Activated B cell treated with CpG ODN at 0.5 μM for 24 hours (primary cell): ENCODE data around the gene CDK14. TPM values are rescaled to one million over a fixed set of nuclear protein-coding genes. Genes with fewer than 3 reads are reported as not detected.

Source experiments
- ATAC-seq: fragments of 200-7000 bp; cut with Tn5 transposase; one replicate; pipeline ENCODE4 v1.10.0; 2021; ENCODE audit warnings: low read depth, mild to moderate bottlenecking, moderate library complexity
- CTCF ChIA-PET: fragments of 350-600 bp; sonication (Branson Sonifier 250); formaldehyde crosslinking; loops from one replicate; lab custom pipeline; 2021; ENCODE audit warnings: antibody characterized with exemption; lab: Charles Lee
- POLR2A ChIA-PET: fragments of 350-600 bp; sonication (Branson Sonifier 250); formaldehyde crosslinking; loops from one replicate; lab custom pipeline; 2021; ENCODE audit warnings: antibody characterized with exemption; lab: Charles Lee
- DNase-seq: peaks from one replicate; pipeline ENCODE4 v3.0.0; 2022
- H3K27ac Mint-ChIP-seq: one replicate; pipeline ENCODE4 v1.8.0; 2020; ENCODE audit warnings: mixed read lengths
- H3K27me3 Mint-ChIP-seq: one replicate; pipeline ENCODE4 v1.8.0; 2021; ENCODE audit warnings: mixed read lengths
- H3K36me3 Mint-ChIP-seq: one replicate; pipeline ENCODE4 v1.8.0; 2021; ENCODE audit warnings: low read depth, mixed read lengths
- H3K4me1 Mint-ChIP-seq: one replicate; pipeline ENCODE4 v1.8.0; 2021; ENCODE audit warnings: mixed read lengths
- H3K4me3 Mint-ChIP-seq: one replicate; pipeline ENCODE4 v1.8.0; 2020; ENCODE audit warnings: mild to moderate bottlenecking, mixed read lengths
- H3K9me3 Mint-ChIP-seq: one replicate; pipeline ENCODE4 v1.8.0; 2020; ENCODE audit warnings: mixed read lengths
- intact Hi-C: fragments of 100-400 bp; cut with micrococcal nuclease; formaldehyde crosslinking; loops from one replicate; pipeline ENCODE4 v1.15.1; 2024
- total RNA-seq: library from RNA; stranded (reverse); gene quantifications from 2 replicates; pipeline ENCODE4 v1.2.3, GENCODE V29; 2022
- TF ChIP-seq, protein P1 (sequence below): fragments of 200-600 bp; IDR thresholded peaks from one replicate; pipeline ENCODE4 v1.8.0; 2022; ENCODE audit warnings: antibody characterized with exemption, mild to moderate bottlenecking

CDK14 gene
- total RNA-seq, 1 donor from 2014 or later, result 140 TPM

DNA sequence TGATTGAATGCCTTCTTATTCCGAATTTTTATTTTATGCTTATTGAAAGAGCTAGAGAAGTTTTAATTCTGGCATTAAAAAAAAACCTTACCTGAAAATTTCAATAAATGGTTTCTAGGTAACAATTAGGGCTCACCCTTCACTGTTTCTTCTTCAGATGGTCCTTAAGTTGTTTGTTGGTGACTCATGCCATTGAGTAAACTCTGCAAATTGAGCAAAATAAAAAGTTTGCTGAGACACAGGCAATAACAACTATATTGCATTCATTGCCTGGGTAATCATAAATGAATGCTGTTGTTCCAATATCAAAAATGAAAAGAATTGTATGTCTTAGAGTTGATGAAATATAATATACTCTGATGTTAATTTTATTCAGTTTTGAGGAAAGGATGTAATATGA, 300.3 kb downstream of the CDK14 start:
- CTCF ChIA-PET, result no interaction called here
- POLR2A ChIA-PET, result no interaction called here
- H3K4me1 Mint-ChIP-seq, result peaks cover 32% of the 10 kb centered on the region

DNA sequence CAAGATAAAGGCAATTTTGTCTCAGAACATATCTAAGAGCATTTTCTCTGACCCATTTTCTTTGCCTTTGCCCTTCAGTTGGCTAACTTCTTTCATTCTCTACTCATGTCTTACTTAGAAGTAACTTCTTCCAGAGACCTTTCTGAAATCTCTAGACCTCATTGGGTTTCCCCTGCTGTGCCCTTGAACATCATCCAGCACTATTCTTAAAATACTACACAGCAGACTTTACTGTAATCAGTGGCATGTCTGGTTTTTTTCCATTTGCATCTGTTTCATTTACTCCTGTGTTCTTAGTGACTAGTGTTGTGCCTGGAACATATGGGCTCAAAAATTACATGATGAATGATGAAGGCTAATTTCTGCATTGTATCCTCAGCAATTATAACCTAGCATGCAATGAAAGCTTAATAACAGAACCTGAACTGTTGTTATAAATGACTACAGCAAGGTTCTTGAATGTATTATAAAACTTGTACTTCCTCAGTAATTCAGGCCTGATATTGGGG, 301.9 kb downstream of the CDK14 start:
- intact Hi-C loops, result loop anchor here (1.0 kb wide), 1 partner anchor 11 kb away; no protein-coding TSS in a partner anchor
- no peak for ATAC-seq
- Mint-ChIP-seq H3K4me3 (no peak overlapping the region), H3K27me3 (no peaks in the 10 kb centered on the region), H3K27ac (no peak overlapping the region), H3K4me1 (peaks cover 16% of the 10 kb centered on the region), H3K9me3 (no peaks in the 10 kb centered on the region), H3K36me3 (peaks cover 29% of the 10 kb centered on the region)
- POLR2A ChIA-PET, result no interaction called here
- TF ChIP-seq, protein P1, sequence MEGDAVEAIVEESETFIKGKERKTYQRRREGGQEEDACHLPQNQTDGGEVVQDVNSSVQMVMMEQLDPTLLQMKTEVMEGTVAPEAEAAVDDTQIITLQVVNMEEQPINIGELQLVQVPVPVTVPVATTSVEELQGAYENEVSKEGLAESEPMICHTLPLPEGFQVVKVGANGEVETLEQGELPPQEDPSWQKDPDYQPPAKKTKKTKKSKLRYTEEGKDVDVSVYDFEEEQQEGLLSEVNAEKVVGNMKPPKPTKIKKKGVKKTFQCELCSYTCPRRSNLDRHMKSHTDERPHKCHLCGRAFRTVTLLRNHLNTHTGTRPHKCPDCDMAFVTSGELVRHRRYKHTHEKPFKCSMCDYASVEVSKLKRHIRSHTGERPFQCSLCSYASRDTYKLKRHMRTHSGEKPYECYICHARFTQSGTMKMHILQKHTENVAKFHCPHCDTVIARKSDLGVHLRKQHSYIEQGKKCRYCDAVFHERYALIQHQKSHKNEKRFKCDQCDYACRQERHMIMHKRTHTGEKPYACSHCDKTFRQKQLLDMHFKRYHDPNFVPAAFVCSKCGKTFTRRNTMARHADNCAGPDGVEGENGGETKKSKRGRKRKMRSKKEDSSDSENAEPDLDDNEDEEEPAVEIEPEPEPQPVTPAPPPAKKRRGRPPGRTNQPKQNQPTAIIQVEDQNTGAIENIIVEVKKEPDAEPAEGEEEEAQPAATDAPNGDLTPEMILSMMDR, result no peak
- DNase-seq, result no peak
- CTCF ChIA-PET, result no interaction called here

More for the DNA sequence above, 300.3 kb downstream of the CDK14 start:
- Mint-ChIP-seq H3K27ac (no peak overlapping the region), H3K9me3 (no peaks in the 10 kb centered on the region), H3K36me3 (peaks cover 21% of the 10 kb centered on the region), H3K27me3 (no peaks in the 10 kb centered on the region), H3K4me3 (no peak overlapping the region)
- ATAC-seq (no peak), DNase-seq (no peak)
- intact Hi-C loops, result no loop called here
- TF ChIP-seq, protein P1, result no peak

GRCh38 chr7:90900628-90901356, 304.7 kb downstream of the CDK14 start:
- ATAC-seq (no peak), DNase-seq (no peak)
- Mint-ChIP-seq H3K27ac (no peak overlapping the region), H3K9me3 (no peaks in the 10 kb centered on the region), H3K4me3 (no peak overlapping the region), H3K4me1 (peaks cover 7% of the 10 kb centered on the region), H3K27me3 (no peaks in the 10 kb centered on the region), H3K36me3 (peaks cover 46% of the 10 kb centered on the region)
- CTCF ChIA-PET, result interaction anchor here (0.6 kb wide), 1 partner anchor 270 kb away, joined by 3 read pairs; no protein-coding TSS in a partner anchor
- intact Hi-C loops, result loop anchor here (2.0 kb wide), 1 partner anchor 16 kb away; no protein-coding TSS in a partner anchor
- TF ChIP-seq, protein P1, result no peak
- POLR2A ChIA-PET, result no interaction called here

DNA sequence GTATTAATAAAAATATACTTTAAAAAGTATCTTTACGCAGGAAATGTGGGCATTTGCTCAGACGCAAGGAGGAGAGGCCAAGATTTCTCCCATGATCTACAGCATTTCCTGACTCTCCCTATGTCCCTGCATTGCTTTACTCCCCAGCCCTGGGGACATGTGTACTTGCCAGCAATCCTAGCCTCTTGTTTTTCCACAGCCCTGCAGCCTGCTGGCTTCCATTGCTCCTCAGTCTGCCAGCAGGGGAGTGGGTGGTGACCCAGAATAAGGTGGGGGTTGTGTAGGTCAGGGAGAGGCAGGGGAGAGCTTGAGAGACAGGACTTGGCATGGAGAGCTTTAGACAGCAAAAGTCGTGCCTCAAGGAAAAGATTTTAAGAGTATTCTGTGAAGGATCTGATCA, 307.7 kb downstream of the CDK14 start:
- CTCF ChIA-PET, result no interaction called here

GRCh38 chr7:90910136-90910535, 314.0 kb downstream of the CDK14 start:
- DNase-seq (no peak), ATAC-seq (no peak)
- no peaks in the 10 kb centered on the region for H3K9me3 Mint-ChIP-seq
- H3K27me3 Mint-ChIP-seq, result no peaks in the 10 kb centered on the region
- TF ChIP-seq, protein P1, result no peak
- H3K36me3 Mint-ChIP-seq, result peaks cover 39% of the 10 kb centered on the region
- H3K4me3 Mint-ChIP-seq, result no peak overlapping the region
- ChIA-PET POLR2A (no interaction called here), CTCF (no interaction called here)
- H3K27ac Mint-ChIP-seq, result no peak overlapping the region
- H3K4me1 Mint-ChIP-seq, result peaks cover 3% of the 10 kb centered on the region
- intact Hi-C loops, result no loop called here

More for the DNA sequence above, 307.7 kb downstream of the CDK14 start:
- Mint-ChIP-seq H3K4me3 (no peak overlapping the region), H3K27ac (no peak overlapping the region), H3K36me3 (peaks cover 54% of the 10 kb centered on the region), H3K9me3 (no peaks in the 10 kb centered on the region), H3K4me1 (peaks cover 1% of the 10 kb centered on the region), H3K27me3 (no peaks in the 10 kb centered on the region)
- ATAC-seq, result no peak
- POLR2A ChIA-PET, result no interaction called here
- TF ChIP-seq, protein P1, result no peak
- no peak for DNase-seq
- intact Hi-C loops, result loop anchor here (2.0 kb wide), 1 partner anchor 13 kb away; no protein-coding TSS in a partner anchor
